ENCODE results near the gene EHMT1. TPM values are rescaled to one million over a fixed set of nuclear protein-coding genes. Genes with fewer than 3 reads are reported as not detected.

The EHMT1 gene
- total RNA-seq, 1 donor: 31.4 TPM

- no peak overlapping the region for H3K4me3 ChIP-seq (ENCODE audit: low read depth, low read length)
- no peak for DNase-seq (ENCODE audit: low read depth)
- no peak for TF ChIP-seq CTCF (IDR thresholded peaks at IDR 0.05; ENCODE audit: insufficient read depth, low read length)
Observed at GRCh38 chr9:137647096-137647714, 28.4 kb downstream of the EHMT1 start.

GRCh38 chr9:137648396-137648795, 29.6 kb downstream of the EHMT1 start:
- no peak for TF ChIP-seq CTCF (IDR thresholded peaks at IDR 0.05; ENCODE audit: insufficient read depth, low read length)
- DNase-seq (ENCODE audit: low read depth): peak; percentile 69
- H3K4me3 ChIP-seq (ENCODE audit: low read depth, low read length): no peak overlapping the region

GRCh38 chr9:137649553-137649952, 30.7 kb downstream of the EHMT1 start:
- H3K4me3 ChIP-seq (ENCODE audit: low read depth, low read length): no peak overlapping the region
- DNase-seq (ENCODE audit: low read depth): no peak
- TF ChIP-seq CTCF (IDR thresholded peaks at IDR 0.05; ENCODE audit: insufficient read depth, low read length): no peak

GRCh38 chr9:137650259-137650658, 31.5 kb downstream of the EHMT1 start:
- no peak overlapping the region for H3K4me3 ChIP-seq (ENCODE audit: low read depth, low read length)
- no peak for DNase-seq (ENCODE audit: low read depth)
- no peak for TF ChIP-seq CTCF (IDR thresholded peaks at IDR 0.05; ENCODE audit: insufficient read depth, low read length)

- no peak overlapping the region for H3K4me3 ChIP-seq (ENCODE audit: low read depth, low read length)
- no peak for DNase-seq (ENCODE audit: low read depth)
- TF ChIP-seq CTCF (IDR thresholded peaks at IDR 0.05; ENCODE audit: insufficient read depth, low read length): no peak
Observed at GRCh38 chr9:137650779-137651178, 32.0 kb downstream of the EHMT1 start.

- no peak for DNase-seq (ENCODE audit: low read depth)
- no peak for TF ChIP-seq CTCF (IDR thresholded peaks at IDR 0.05; ENCODE audit: insufficient read depth, low read length)
- H3K4me3 ChIP-seq (ENCODE audit: low read depth, low read length): no peak overlapping the region
Observed at GRCh38 chr9:137656416-137656815, 37.6 kb downstream of the EHMT1 start.

- H3K4me3 ChIP-seq (ENCODE audit: low read depth, low read length): no peak overlapping the region
- no peak for DNase-seq (ENCODE audit: low read depth)
- TF ChIP-seq CTCF (IDR thresholded peaks at IDR 0.05; ENCODE audit: insufficient read depth, low read length): no peak
Observed at GRCh38 chr9:137657606-137658005, 38.8 kb downstream of the EHMT1 start.

Measured in fibroblast of the aortic adventitia (primary cell).